Uterus (tissue), 4 donors: ENCODE results near the gene TNFAIP8L3. TPM values are rescaled to one million over a fixed set of nuclear protein-coding genes. Genes with fewer than 3 reads are reported as not detected.

Source experiments
- DNase-seq, 2 donors: peaks; one replicate each; pipeline ENCODE4 v3.0.0-alpha.2; 2019 to 2020
- H3K27ac ChIP-seq, 2 donors: fragments of 200-600 bp; sonication (generic); 1 replicate in 1 of 2; 2 replicates in 1 of 2; pipeline ENCODE4 v1.5.1; 2016 to 2018
- H3K27me3 ChIP-seq, 2 donors: fragments of 200-600 bp; sonication (generic); one replicate each; pipeline ENCODE4 v1.5.1; 2018 to 2019; ENCODE audit warnings: control low read depth in 1 of 2
- H3K36me3 ChIP-seq, 2 donors: fragments of 200-600 bp; sonication (generic); one replicate each; pipeline ENCODE4 v1.5.1; 2019; ENCODE audit warnings: control low read depth in 1 of 2
- H3K4me1 ChIP-seq, 2 donors: fragments of 200-600 bp; sonication (generic); one replicate each; pipeline ENCODE4 v1.5.1; 2018 to 2019; ENCODE audit warnings: control low read depth in 1 of 2
- H3K4me3 ChIP-seq, 2 donors: fragments of 200-600 bp; sonication (generic); 1 replicate in 1 of 2; 2 replicates in 1 of 2; pipeline ENCODE4 v1.5.1; 2018 to 2019; ENCODE audit warnings: mild to moderate bottlenecking in 1 of 2
- H3K9me3 ChIP-seq, 2 donors: fragments of 200-600 bp; sonication (generic); one replicate each; pipeline ENCODE4 v1.5.1; 2019; ENCODE audit warnings: control low read depth in 1 of 2
- POLR2A ChIP-seq, 2 donors: fragments of 450-650 bp; IDR thresholded peaks; one replicate each; pipeline ENCODE4 v1.6.1; 2016; ENCODE audit warnings: antibody characterized with exemption in 2 of 2, mild to moderate bottlenecking in 1 of 2, moderate library complexity in 1 of 2
- intact Hi-C: fragments of 100-400 bp; cut with DNase I; formaldehyde crosslinking; loops from one replicate; pipeline ENCODE4 v1.15.1; 2023; ENCODE audit warnings: low total_unique reads
- total RNA-seq, 4 donors: library from RNA; depleted of rRNA in 3 of 4; stranded (reverse); fragments of >200 nt in 3 of 4; gene quantifications; one replicate each; pipeline versions ENCODE4 v1.1.0 to v1.2.4, GENCODE V29; 2014 to 2023
- TF ChIP-seq, protein P1 (sequence below), 4 experiments: fragments of 200-600 bp in 2 of 4; fragments of 450-650 bp in 2 of 4; sonication (generic) in 2 of 4; IDR thresholded peaks; one replicate each; pipeline ENCODE4 v1.5.1; 2016 to 2019; ENCODE audit warnings: antibody characterized with exemption in 4 of 4, mild to moderate bottlenecking in 2 of 4, moderate library complexity in 1 of 4
- donor health status: DM: yes; HTN: yes; CAD: no.

TNFAIP8L3 gene
- total RNA-seq, 4 donors from 2014 or later = 20.0 to 173 (median 43.2) TPM

DNA sequence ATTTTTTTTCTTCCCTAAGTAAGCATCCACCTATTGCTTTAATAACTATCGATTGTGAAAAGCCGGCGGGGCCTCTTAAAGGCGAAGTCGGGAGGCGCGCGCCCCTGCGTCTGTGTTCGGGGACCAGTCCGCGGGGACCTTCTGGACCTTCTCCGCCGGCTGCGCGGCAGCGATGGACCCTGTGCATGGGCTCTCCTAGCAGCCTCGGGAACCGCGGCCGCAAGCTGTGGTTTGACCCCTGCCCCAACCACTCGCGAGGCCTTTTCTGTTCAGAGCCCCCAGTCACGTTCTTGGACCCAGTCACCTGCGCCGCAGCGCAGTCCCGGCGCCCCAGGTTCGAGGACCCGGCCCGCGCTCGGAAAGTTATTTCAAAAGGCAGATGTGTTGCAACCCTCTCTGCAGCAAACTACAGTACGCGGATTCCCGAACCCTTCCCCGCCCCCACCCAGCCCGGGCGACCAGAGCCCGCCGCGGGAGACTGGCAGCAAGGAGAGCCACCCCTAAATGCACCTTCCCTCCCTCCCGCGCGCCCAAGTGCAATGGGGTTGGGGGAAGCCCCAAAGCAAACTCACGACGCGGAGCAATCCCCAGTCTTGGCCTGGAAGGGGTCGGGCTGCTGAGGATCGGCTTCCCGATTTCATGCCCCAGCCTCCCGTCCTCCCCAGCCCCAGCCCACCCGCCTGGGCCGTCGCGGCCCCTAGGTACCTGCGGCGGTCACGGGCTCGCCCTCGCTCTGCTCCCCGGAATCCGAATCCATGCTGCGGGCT is 684 bp downstream of the TNFAIP8L3 start:
- Histone ChIP-seq H3K9me3 (no peaks in the 10 kb centered on the region), H3K27ac (peak overlapping the region; percentile 92 to 98), H3K4me3 (peak overlapping the region; percentile 57 to 88), H3K27me3 (no peaks in the 10 kb centered on the region), H3K36me3 (no peaks in the 10 kb centered on the region), H3K4me1 (peaks cover 4 to 5% of the 10 kb centered on the region in 2 donors)
- DNase-seq = peak; percentile 65 to 66
- no peak for TF ChIP-seq POLR2A (IDR thresholded peaks at IDR 0.05)
- TF ChIP-seq, protein P1, sequence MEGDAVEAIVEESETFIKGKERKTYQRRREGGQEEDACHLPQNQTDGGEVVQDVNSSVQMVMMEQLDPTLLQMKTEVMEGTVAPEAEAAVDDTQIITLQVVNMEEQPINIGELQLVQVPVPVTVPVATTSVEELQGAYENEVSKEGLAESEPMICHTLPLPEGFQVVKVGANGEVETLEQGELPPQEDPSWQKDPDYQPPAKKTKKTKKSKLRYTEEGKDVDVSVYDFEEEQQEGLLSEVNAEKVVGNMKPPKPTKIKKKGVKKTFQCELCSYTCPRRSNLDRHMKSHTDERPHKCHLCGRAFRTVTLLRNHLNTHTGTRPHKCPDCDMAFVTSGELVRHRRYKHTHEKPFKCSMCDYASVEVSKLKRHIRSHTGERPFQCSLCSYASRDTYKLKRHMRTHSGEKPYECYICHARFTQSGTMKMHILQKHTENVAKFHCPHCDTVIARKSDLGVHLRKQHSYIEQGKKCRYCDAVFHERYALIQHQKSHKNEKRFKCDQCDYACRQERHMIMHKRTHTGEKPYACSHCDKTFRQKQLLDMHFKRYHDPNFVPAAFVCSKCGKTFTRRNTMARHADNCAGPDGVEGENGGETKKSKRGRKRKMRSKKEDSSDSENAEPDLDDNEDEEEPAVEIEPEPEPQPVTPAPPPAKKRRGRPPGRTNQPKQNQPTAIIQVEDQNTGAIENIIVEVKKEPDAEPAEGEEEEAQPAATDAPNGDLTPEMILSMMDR (IDR thresholded peaks at IDR 0.05) = no peak
- intact Hi-C loops = no loop called here

DNA sequence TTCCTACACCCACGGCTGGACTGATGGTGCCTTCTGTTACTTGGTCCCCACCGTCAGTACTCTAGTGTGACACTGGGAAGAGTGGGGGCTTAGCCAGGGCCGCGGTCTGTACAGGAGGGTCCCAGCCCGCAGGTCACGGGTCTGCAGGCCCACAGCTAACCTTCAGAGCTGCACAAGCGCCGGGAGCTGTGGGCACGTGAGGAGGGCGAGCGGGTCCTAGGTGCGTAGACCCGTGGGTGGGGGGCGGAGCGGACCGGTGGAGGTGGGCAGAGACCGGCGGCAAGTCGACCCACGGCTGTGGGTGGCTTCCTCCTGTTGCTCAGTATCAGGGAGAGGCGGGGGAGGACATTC is 1.2 kb downstream of the TNFAIP8L3 start:
- Histone ChIP-seq H3K4me3 (peak overlapping the region; percentile 57 to 88), H3K27me3 (no peaks in the 10 kb centered on the region), H3K36me3 (no peaks in the 10 kb centered on the region), H3K4me1 (peaks cover 4 to 5% of the 10 kb centered on the region in 2 donors), H3K9me3 (no peaks in the 10 kb centered on the region), H3K27ac (peak overlapping the region; percentile 92 to 98)
- no peak for DNase-seq
- intact Hi-C loops = no loop called here
- TF ChIP-seq, protein P1 (IDR thresholded peaks at IDR 0.05) = no peak
- TF ChIP-seq POLR2A (IDR thresholded peaks at IDR 0.05) = no peak

DNA sequence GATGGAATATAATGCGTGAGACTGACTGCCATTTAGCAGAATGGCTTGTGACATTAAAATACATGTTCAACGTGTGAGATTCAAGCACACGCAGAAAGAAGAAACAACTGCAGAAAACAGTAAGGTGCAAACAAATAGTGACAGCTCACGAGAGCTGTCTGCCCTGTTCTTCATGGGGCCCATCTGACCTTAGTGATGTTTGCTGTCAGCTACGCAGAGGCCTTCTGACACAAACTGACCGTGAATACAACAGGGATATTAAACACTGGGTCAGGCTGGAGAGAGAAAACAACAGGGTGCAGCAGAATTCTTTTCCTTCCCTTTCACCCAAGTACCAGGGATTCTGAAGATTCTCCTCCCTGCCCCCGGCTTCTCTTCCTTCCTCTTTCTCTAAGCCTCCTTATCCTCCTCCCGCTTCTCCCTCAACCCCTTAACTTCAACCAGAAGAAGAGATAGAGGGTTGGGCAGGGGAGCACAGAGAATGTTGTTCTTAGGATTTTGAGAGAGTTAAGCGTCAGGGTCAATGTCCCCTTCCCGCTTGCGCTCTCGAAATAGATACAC is 2.1 kb downstream of the TNFAIP8L3 start:
- H3K27me3 ChIP-seq = no peaks in the 10 kb centered on the region
- H3K36me3 ChIP-seq = no peaks in the 10 kb centered on the region
- intact Hi-C loops = no loop called here
- H3K9me3 ChIP-seq = no peaks in the 10 kb centered on the region
- no peak for DNase-seq
- H3K27ac ChIP-seq = peak overlapping the region; percentile 92 to 98
- H3K4me1 ChIP-seq = peaks cover 4 to 5% of the 10 kb centered on the region in 2 donors
- peak overlapping the region; percentile 57 to 88 for H3K4me3 ChIP-seq
- no peak for TF ChIP-seq POLR2A (IDR thresholded peaks at IDR 0.05)
- TF ChIP-seq, protein P1 (IDR thresholded peaks at IDR 0.05) = no peak

DNA sequence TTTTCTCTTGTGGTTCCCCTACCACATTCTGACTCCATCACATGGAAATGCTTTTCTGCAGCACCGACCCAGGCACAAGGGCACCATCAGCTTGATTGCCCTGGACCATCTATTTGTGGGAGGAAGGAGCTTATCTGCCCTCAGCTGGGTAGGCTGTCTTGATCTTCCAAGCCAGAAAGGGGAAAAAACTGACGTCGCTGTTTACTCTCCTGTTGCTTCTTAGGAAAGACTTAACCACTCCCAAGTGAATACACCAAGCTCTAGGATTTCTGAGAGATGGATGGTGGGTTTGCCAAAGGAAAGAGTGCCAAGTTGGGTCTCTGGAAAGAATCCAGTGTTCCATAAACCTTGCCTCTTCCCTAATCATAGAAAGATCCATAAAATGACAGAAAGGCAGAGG is 4.0 kb downstream of the TNFAIP8L3 start:
- peak overlapping the region; percentile 92 to 98 for H3K27ac ChIP-seq
- TF ChIP-seq POLR2A (IDR thresholded peaks at IDR 0.05) = no peak
- TF ChIP-seq, protein P1 (IDR thresholded peaks at IDR 0.05) = no peak
- H3K27me3 ChIP-seq = no peaks in the 10 kb centered on the region
- H3K4me3 ChIP-seq = no peak overlapping the region
- no peak for DNase-seq
- H3K9me3 ChIP-seq = no peaks in the 10 kb centered on the region
- intact Hi-C loops = no loop called here
- H3K4me1 ChIP-seq = peaks cover 4 to 5% of the 10 kb centered on the region in 2 donors
- H3K36me3 ChIP-seq = no peaks in the 10 kb centered on the region

DNA sequence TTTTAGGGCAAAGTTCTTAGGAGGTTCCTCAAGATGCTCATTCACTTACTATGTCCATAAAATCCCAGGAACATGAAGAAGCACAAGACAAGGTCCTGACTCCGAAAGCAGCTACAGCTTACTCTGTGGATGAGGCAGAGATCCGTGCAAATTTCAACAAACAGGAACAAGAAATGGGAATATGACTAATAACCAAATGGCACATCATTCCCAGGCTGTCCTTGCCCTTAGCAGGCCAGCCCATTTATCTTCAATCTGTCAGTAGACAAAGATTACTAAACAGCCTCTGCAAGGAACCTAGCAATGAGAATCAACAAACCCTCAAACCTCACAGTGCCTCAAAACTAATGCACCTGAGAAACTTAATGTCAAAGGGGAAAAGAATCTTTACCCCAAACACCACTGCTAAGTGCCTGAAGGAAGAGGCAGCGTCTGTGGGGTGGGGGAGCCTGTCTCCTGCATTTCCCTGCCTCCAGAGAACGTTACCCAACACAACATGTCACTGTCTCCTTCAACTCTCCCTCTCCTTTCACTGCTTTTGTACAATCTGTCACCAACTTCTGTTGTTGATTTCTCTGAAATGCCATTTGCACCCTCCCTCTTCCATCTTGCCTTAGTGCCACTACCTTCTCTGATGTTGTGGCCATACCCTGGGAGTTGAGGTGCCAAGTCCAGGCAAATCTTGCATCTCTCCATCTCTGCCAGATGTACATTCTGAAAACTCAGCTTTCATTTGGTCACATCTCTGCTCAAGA is 4.8 kb downstream of the TNFAIP8L3 start:
- DNase-seq = no peak
- Histone ChIP-seq H3K9me3 (no peaks in the 10 kb centered on the region), H3K36me3 (no peaks in the 10 kb centered on the region), H3K27ac (peak overlapping the region; percentile 92 to 98), H3K27me3 (no peaks in the 10 kb centered on the region), H3K4me1 (peaks cover 4 to 5% of the 10 kb centered on the region in 2 donors), H3K4me3 (no peak overlapping the region)
- intact Hi-C loops = no loop called here
- TF ChIP-seq POLR2A (IDR thresholded peaks at IDR 0.05) = no peak
- TF ChIP-seq, protein P1 (IDR thresholded peaks at IDR 0.05) = no peak
